PFSK-1 (cell line): ENCODE results near the gene MED27.

Source experiments
- FOXP2 ChIP-seq: optimal IDR thresholded peaks from 2 replicates; pipeline ENCODE3; 2011; ENCODE audit warnings: borderline replicate concordance, control low read depth, inconsistent platforms; ENCODE audit not compliant: insufficient read depth; ENCODE audit errors: extremely low read length, extremely low read depth
- POLR2AphosphoS5 ChIP-seq: IDR thresholded peaks from 2 replicates; pipeline ENCODE4 v1.6.1; 2012; ENCODE audit warnings: low read depth, mild to moderate bottlenecking, control low read depth, low read length, moderate library complexity
- SIN3A ChIP-seq: IDR thresholded peaks from 2 replicates; pipeline ENCODE4 v1.6.1; 2012; ENCODE audit warnings: mild to moderate bottlenecking, low read length, moderate library complexity, borderline replicate concordance; ENCODE audit not compliant: insufficient read depth
- TAF1 ChIP-seq: IDR thresholded peaks from 2 replicates; pipeline ENCODE4 v1.6.1; 2012; ENCODE audit warnings: low read length, control low read depth, borderline replicate concordance; ENCODE audit not compliant: insufficient read depth
- TF ChIP-seq, protein P1 (sequence below), 2 experiments: IDR thresholded peaks; 2 replicates each; pipeline versions ENCODE4 v1.6.1 to v1.8.0; 2011 to 2012; ENCODE audit warnings: low read depth in 2 of 2, low read length in 2 of 2, control low read depth in 1 of 2, inconsistent platforms in 1 of 2, mild to moderate bottlenecking in 1 of 2, moderate library complexity in 1 of 2; ENCODE audit not compliant: insufficient read depth in 1 of 2

The MED27 gene

DNA sequence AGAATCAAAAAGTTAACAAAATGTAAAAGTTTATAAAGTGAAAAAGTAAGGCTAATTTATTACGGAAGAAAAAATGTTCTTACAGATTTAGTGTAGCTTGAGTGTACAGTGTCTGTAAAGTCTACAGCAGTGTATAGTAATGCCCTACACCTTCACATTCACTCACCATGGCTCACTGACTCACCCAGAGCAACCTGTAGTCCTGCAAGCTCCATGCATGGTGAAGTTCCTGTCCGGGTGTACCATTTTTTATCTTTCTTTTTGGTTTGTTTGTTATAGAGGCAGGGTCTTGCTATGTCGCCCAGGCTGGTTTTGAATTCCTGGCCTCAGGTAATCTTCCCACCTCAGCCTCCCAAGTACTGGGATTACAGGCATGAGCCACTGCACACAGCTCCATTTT lies 93.6 kb downstream of the MED27 start:
- no peak for TF ChIP-seq FOXP2
- TF ChIP-seq, protein P1, sequence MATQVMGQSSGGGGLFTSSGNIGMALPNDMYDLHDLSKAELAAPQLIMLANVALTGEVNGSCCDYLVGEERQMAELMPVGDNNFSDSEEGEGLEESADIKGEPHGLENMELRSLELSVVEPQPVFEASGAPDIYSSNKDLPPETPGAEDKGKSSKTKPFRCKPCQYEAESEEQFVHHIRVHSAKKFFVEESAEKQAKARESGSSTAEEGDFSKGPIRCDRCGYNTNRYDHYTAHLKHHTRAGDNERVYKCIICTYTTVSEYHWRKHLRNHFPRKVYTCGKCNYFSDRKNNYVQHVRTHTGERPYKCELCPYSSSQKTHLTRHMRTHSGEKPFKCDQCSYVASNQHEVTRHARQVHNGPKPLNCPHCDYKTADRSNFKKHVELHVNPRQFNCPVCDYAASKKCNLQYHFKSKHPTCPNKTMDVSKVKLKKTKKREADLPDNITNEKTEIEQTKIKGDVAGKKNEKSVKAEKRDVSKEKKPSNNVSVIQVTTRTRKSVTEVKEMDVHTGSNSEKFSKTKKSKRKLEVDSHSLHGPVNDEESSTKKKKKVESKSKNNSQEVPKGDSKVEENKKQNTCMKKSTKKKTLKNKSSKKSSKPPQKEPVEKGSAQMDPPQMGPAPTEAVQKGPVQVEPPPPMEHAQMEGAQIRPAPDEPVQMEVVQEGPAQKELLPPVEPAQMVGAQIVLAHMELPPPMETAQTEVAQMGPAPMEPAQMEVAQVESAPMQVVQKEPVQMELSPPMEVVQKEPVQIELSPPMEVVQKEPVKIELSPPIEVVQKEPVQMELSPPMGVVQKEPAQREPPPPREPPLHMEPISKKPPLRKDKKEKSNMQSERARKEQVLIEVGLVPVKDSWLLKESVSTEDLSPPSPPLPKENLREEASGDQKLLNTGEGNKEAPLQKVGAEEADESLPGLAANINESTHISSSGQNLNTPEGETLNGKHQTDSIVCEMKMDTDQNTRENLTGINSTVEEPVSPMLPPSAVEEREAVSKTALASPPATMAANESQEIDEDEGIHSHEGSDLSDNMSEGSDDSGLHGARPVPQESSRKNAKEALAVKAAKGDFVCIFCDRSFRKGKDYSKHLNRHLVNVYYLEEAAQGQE (IDR thresholded peaks at IDR 0.05; ENCODE audit: insufficient read depth in 1 of 2, low read depth in 2 of 2, low read length in 2 of 2): no peak
- TF ChIP-seq TAF1: no peak
- TF ChIP-seq POLR2AphosphoS5: no peak
- TF ChIP-seq SIN3A: no peak

DNA sequence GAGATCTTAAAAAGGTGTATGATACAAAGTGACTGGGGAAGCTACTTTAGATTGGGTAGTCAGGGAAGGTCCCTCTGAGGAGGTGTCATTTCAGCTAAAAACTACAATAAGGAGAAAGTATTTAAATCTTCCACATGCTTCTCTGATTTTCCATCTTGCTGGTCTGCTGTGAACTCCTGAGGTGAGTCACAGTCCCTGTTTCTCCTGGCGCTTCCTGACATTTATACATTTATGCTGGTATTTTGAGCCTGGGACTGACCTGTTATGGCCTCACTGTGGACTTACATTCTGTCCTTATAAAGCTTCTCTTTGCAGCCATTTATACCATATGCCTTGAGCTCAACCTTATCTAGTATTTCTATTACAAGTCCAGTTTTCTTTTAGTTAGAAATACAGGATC lies 95.1 kb downstream of the MED27 start:
- TF ChIP-seq SIN3A: no peak
- no peak for TF ChIP-seq FOXP2
- no peak for TF ChIP-seq POLR2AphosphoS5
- TF ChIP-seq TAF1: no peak
- TF ChIP-seq, protein P1 (IDR thresholded peaks at IDR 0.05; ENCODE audit: insufficient read depth in 1 of 2, low read depth in 2 of 2, low read length in 2 of 2): no peak

- no peak for TF ChIP-seq POLR2AphosphoS5
- no peak for TF ChIP-seq TAF1
- no peak for TF ChIP-seq FOXP2
- TF ChIP-seq, protein P1 (IDR thresholded peaks at IDR 0.05; ENCODE audit: insufficient read depth in 1 of 2, low read depth in 2 of 2, low read length in 2 of 2): no peak
- TF ChIP-seq SIN3A: no peak
These were observed 96.9 kb downstream of the MED27 start for GRCh38 chr9:131982671-131983239.

GRCh38 chr9:131982102-131982501 lies 97.6 kb downstream of the MED27 start:
- TF ChIP-seq FOXP2 (no peak), TAF1 (no peak), POLR2AphosphoS5 (no peak), SIN3A (no peak)
- TF ChIP-seq, protein P1 (IDR thresholded peaks at IDR 0.05; ENCODE audit: insufficient read depth in 1 of 2, low read depth in 2 of 2, low read length in 2 of 2): no peak
